ENCODE data around the gene SIPA1L3.

SIPA1L3 gene

GRCh38 chr19:38221919-38222830 lies 315.2 kb downstream of the SIPA1L3 start:
- no peak overlapping the region for H3K4me3 ChIP-seq (ENCODE audit: low read depth, low read length)
- H3K4me1 ChIP-seq (ENCODE audit: control insufficient read depth, insufficient read depth, low read length): peaks cover 9% of the 10 kb centered on the region
- ChIA-PET POLR2A (no interaction called here), CTCF (interaction anchor here (0.6 to 4.3 kb wide), 4 partner anchors 22 to 315 kb away, joined by 4 to 18 read pairs (median 4); partner anchors contain the start of gene SIPA1L3)
- TF ChIP-seq ZNF121 (tag by site-specific recombination; IDR thresholded peaks at IDR 0.05) (no peak), ZNF148 (tag by site-specific recombination; IDR thresholded peaks at IDR 0.05; ENCODE audit: borderline replicate concordance) (no peak), ZNF776 (tag by site-specific recombination; IDR thresholded peaks at IDR 0.05; ENCODE audit: borderline replicate concordance) (no peak), ZNF394 (tag by site-specific recombination; IDR thresholded peaks at IDR 0.05; ENCODE audit: borderline replicate concordance) (peak; percentile 64; the same call in 1 of the 2 replicates), ZNF623 (tag by site-specific recombination; IDR thresholded peaks at IDR 0.05) (0 out of 2 replicates have a peak, but pooled peaks have one; percentile 26)
- TF ChIP-seq, protein P1, sequence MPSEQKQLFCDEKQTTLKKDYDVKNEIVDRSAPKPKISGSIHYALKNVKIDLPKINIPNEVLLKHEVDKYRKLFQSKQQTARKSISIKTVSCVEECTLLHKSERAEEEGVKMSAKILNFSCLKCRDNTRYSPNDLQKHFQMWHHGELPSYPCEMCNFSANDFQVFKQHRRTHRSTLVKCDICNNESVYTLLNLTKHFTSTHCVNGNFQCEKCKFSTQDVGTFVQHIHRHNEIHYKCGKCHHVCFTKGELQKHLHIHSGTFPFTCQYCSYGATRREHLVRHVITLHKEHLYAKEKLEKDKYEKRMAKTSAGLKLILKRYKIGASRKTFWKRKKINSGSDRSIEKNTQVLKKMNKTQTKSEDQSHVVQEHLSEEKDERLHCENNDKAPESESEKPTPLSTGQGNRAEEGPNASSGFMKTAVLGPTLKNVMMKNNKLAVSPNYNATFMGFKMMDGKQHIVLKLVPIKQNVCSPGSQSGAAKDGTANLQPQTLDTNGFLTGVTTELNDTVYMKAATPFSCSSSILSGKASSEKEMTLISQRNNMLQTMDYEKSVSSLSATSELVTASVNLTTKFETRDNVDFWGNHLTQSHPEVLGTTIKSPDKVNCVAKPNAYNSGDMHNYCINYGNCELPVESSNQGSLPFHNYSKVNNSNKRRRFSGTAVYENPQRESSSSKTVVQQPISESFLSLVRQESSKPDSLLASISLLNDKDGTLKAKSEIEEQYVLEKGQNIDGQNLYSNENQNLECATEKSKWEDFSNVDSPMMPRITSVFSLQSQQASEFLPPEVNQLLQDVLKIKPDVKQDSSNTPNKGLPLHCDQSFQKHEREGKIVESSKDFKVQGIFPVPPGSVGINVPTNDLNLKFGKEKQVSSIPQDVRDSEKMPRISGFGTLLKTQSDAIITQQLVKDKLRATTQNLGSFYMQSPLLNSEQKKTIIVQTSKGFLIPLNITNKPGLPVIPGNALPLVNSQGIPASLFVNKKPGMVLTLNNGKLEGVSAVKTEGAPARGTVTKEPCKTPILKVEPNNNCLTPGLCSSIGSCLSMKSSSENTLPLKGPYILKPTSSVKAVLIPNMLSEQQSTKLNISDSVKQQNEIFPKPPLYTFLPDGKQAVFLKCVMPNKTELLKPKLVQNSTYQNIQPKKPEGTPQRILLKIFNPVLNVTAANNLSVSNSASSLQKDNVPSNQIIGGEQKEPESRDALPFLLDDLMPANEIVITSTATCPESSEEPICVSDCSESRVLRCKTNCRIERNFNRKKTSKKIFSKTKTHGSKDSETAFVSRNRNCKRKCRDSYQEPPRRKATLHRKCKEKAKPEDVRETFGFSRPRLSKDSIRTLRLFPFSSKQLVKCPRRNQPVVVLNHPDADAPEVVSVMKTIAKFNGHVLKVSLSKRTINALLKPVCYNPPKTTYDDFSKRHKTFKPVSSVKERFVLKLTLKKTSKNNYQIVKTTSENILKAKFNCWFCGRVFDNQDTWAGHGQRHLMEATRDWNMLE (tag by site-specific recombination; conservative IDR thresholded peaks at IDR 0.05; ENCODE audit: low read depth): peak; percentile 55; the same call in 1 of the 2 replicates
- no peak overlapping the region for H3K27ac ChIP-seq (ENCODE audit: extremely low read depth, low read depth, low read length)
- H3K36me3 ChIP-seq (ENCODE audit: control insufficient read depth in 2 of 2, insufficient read depth in 1 of 2, low read length in 2 of 2): peaks cover 28 to 29% of the 10 kb centered on the region in 2 experiments
- H3K9me3 ChIP-seq (ENCODE audit: control insufficient read depth, insufficient read depth, low read depth, low read length): no peaks in the 10 kb centered on the region

DNA sequence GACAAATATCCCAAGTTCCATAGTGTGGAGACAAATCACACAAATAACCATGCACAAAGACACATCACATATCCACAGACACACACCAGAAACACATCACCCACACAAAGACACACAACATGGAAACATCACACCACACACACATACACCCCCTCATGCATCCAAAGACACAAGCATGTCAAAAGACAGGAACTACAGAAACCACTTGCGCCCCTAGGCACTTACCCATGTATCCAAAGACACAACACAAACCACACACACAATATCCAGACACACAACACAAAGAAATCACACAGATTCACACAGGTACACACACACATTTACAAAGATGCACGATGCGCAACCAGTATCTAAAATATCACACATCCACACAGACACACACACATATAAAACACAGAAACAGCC lies 316.1 kb downstream of the SIPA1L3 start:
- POLR2A ChIA-PET: no interaction called here
- peaks cover 9% of the 10 kb centered on the region for H3K4me1 ChIP-seq (ENCODE audit: control insufficient read depth, insufficient read depth, low read length)
- CTCF ChIA-PET: no interaction called here
- H3K36me3 ChIP-seq (ENCODE audit: control insufficient read depth in 2 of 2, insufficient read depth in 1 of 2, low read length in 2 of 2): peaks cover 21 to 24% of the 10 kb centered on the region in 2 experiments
- no peaks in the 10 kb centered on the region for H3K9me3 ChIP-seq (ENCODE audit: control insufficient read depth, insufficient read depth, low read depth, low read length)
- peak overlapping the region; percentile 50; the same call in 1 of the 2 replicates for H3K27ac ChIP-seq (ENCODE audit: extremely low read depth, low read depth, low read length)
- no peak overlapping the region for H3K4me3 ChIP-seq (ENCODE audit: low read depth, low read length)
- no peak for TF ChIP-seq ZNF510 (tag by site-specific recombination; IDR thresholded peaks at IDR 0.05; ENCODE audit: insufficient replicate concordance)
- TF ChIP-seq ZNF175 (tag by site-specific recombination; IDR thresholded peaks at IDR 0.05): no peak
- no peak for TF ChIP-seq ZNF16 (tag by site-specific recombination; IDR thresholded peaks at IDR 0.05; ENCODE audit: low read depth)
- no peak for TF ChIP-seq ZNF350 (tag by site-specific recombination; IDR thresholded peaks at IDR 0.05)
- no peak for TF ChIP-seq ZNF76 (tag by site-specific recombination; IDR thresholded peaks at IDR 0.05; ENCODE audit: borderline replicate concordance, low read depth)
- no peak for TF ChIP-seq ZNF747 (tag by site-specific recombination; IDR thresholded peaks at IDR 0.05)
- TF ChIP-seq ZNF558 (tag by site-specific recombination; IDR thresholded peaks at IDR 0.05): no peak
- TF ChIP-seq, protein P2, sequence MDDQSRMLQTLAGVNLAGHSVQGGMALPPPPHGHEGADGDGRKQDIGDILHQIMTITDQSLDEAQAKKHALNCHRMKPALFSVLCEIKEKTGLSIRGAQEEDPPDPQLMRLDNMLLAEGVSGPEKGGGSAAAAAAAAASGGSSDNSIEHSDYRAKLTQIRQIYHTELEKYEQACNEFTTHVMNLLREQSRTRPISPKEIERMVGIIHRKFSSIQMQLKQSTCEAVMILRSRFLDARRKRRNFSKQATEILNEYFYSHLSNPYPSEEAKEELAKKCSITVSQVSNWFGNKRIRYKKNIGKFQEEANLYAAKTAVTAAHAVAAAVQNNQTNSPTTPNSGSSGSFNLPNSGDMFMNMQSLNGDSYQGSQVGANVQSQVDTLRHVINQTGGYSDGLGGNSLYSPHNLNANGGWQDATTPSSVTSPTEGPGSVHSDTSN (CRISPR knock-in tag; IDR thresholded peaks at IDR 0.05): no peak
- peak; percentile 45; the same call in 1 of the 2 replicates for TF ChIP-seq SALL2 (tag by site-specific recombination; IDR thresholded peaks at IDR 0.05; ENCODE audit: borderline replicate concordance)
- no peak for TF ChIP-seq ZNF629 (tag by site-specific recombination; IDR thresholded peaks at IDR 0.05)
- peak; percentile 11; the same call in 1 of the 2 replicates for TF ChIP-seq ZBTB20 (tag by site-specific recombination; IDR thresholded peaks at IDR 0.05)
- no peak for TF ChIP-seq ZNF600 (tag by site-specific recombination; IDR thresholded peaks at IDR 0.05)
- TF ChIP-seq ZNF677 (tag by site-specific recombination; IDR thresholded peaks at IDR 0.05): no peak
- no peak for TF ChIP-seq ZNF660 (tag by site-specific recombination; IDR thresholded peaks at IDR 0.05)
- 0 out of 2 replicates have a peak, but pooled peaks have one; percentile 23 for TF ChIP-seq ZNF645 (tag by site-specific recombination; IDR thresholded peaks at IDR 0.05)
- TF ChIP-seq HOXD13 (CRISPR knock-in tag; IDR thresholded peaks at IDR 0.05; ENCODE audit: borderline replicate concordance): no peak
